ENCODE results near the gene SLC25A33.

DNA sequence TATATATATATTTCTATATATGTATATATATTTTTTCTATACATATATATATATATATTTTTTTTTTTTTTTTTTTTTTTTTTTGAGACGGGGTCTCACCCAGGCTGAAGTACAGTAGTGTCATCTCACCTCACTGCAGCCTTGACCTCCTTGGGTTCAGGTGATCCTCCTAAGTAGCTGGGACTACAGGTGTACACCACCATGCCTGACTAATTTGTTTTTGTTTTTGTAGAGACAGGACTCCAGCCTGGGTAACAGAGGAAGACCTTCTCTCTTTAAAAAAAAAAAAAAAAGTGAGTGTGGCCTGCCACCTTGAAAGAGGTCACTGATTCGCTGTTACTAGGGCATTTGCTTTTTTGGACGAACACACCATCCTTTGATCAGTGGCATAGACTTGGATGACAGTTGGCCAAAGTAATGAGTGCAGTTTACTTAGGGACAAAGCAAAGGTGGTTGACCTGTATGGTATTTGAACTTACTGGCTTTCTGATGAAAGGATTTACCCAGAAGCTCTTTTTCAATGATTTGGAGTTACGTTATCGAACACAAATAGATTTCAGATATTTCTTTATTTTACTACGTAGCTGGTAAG is 10.8 kb downstream of the SLC25A33 start:
- TF ChIP-seq POLR2AphosphoS5 (IDR thresholded peaks at IDR 0.05; ENCODE audit: low read depth, low read length) (no peak), POLR2A (IDR thresholded peaks at IDR 0.05; ENCODE audit: low read depth, low read length) (no peak), TAF1 (IDR thresholded peaks at IDR 0.05; ENCODE audit: low read depth, low read length) (no peak), PAX5 (IDR thresholded peaks at IDR 0.05; ENCODE audit: insufficient read depth, low read length, severe bottlenecking) (no peak), POU2F2 (IDR thresholded peaks at IDR 0.05; ENCODE audit: low read depth, low read length) (no peak), SPI1 (IDR thresholded peaks at IDR 0.05; ENCODE audit: low read depth, low read length) (no peak)

Data from GM12891 (cell line).